Renal cortical epithelial cell (primary cell): ENCODE measurements around the gene S100A10. TPM values are rescaled to one million over a fixed set of nuclear protein-coding genes. Genes with fewer than 3 reads are reported as not detected.
A peak's percentile ranks its signal among the peaks of the same experiment; 100 is the strongest.

Experiments used
- DNase-seq: peaks from one replicate; pipeline ENCODE4 v3.0.0-alpha.2; 2011; ENCODE audit warnings: low read depth
- total RNA-seq: library from RNA; depleted of rRNA; stranded (reverse); fragments of >200 nt; gene quantifications from 2 replicates; pipeline ENCODE4 v1.2.3, GENCODE V29; 2014

Gene S100A10, protein sequence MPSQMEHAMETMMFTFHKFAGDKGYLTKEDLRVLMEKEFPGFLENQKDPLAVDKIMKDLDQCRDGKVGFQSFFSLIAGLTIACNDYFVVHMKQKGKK
- total RNA-seq = 221 and 239 TPM in 2 replicates

DNA sequence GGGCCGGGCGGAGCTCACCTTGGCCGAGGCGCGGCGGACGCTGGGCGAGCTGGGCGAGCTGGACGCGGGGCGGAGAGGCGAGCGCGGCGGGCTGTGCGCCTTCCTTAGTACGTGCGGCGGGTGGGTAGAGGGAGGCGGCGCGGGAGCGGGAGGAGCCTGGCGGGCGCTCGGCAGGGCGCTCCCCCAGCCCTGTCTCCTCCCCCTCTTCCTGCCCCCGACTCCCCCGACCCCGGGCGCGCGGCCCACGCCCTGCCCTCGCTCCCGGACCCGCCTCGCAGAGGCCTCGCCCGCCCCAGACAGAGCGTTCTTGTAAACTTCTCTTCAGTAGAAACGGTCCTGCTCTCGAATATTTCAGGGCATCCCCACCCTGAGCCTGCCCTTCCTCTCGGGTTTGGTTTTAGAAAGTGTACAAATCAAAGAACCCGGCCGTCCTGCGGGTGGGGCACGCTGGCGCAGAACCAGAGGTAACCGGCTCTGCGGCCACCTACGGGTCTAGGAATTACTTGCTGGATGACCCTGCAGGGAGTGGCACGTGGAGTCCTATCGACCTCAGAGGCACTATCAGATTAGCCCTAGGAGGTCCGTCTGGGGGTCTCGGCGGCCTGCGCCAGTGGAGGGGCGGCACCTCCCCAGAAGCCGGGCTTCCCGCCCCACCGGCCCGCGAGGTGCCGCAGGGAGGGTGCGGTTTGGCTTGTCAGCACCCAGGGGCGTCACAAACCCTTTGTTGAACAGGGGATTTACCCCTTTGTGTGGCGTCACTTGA is at the start of gene S100A10:
Gene S100A10 (minus strand): TSS at position 126 of the 763 bp plus-strand sequence. CDS start 7,629 bp downstream, outside the sequence.
- DNase-seq = no peak

DNA sequence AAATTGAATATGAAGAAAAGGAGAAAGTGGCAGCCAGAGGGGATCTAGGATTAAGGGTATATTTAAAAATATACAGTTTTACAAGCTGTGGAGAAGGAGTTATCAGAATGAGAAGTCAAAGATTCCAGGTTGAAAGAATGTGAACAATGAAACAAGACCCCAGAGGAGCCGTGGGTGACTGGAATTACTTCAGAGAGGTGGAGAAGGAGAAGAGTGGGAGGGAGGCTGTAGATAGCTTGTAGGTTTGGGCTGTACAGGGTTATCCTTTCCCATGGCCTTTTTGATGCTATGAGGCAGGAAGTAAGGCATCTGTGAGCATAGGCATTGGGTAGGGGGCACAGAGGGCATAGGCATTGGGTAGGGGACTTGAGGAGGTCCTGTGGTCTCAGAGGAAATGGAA is 48.4 kb upstream of the S100A10 start:
- no peak for DNase-seq

DNA sequence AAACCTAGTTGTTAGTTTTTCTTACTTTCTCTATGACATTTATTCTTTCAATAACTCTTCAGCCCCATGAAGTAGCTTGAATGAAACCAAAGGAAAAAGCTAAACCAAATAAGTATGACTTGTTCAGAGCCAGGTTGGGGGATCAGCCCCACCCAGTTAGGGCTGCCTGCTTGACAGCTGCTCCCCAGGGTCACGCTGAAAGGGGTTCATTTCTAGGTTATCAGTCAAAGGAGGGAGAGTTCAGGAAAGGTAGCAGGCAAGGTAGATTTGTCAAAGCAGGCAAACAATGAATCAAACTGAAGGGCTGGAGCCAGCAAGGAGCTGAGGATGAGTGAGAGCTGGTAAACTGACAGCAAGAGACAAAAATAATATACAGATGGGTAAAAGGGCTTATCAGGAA is 46.2 kb upstream of the S100A10 start:
- DNase-seq = no peak

DNA sequence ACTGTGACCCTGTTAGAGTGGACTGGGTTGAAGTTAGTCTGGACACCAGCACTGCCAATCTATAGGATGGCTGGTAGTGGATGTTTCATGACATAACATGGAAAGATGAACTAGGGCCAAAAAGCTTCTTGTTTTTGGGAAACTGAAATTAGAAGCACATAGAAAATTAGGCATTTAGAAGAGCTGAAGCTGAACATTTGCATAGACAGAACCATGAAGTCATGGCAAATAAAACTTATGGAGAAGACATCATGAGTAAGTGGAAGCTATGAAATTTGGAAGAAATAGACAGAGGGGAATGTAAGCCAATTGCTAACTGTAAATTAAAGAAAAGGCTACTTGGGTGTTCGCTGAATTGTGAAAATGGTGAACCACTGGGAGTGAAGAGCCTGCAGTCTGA is 45.8 kb upstream of the S100A10 start:
- DNase-seq = no peak

DNA sequence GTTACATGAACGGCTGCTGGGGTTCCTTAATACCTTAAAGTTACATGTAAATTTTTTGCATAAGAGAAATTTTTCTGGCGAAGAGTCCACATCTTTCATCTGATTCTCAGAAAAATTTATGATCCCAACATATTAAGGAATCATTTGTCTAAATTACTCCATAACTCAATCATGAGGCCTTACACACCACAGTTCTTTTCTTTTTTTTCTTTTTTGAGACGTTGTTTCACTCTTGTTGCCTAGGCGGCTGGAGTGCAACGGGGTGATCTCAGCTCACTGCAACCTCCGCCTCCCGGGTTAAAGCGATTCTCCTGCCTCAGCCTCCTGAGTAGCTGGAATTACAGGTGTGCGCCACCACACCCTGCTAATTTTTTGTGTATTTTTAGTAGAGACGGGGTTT is 45.2 kb upstream of the S100A10 start:
- no peak for DNase-seq

DNA sequence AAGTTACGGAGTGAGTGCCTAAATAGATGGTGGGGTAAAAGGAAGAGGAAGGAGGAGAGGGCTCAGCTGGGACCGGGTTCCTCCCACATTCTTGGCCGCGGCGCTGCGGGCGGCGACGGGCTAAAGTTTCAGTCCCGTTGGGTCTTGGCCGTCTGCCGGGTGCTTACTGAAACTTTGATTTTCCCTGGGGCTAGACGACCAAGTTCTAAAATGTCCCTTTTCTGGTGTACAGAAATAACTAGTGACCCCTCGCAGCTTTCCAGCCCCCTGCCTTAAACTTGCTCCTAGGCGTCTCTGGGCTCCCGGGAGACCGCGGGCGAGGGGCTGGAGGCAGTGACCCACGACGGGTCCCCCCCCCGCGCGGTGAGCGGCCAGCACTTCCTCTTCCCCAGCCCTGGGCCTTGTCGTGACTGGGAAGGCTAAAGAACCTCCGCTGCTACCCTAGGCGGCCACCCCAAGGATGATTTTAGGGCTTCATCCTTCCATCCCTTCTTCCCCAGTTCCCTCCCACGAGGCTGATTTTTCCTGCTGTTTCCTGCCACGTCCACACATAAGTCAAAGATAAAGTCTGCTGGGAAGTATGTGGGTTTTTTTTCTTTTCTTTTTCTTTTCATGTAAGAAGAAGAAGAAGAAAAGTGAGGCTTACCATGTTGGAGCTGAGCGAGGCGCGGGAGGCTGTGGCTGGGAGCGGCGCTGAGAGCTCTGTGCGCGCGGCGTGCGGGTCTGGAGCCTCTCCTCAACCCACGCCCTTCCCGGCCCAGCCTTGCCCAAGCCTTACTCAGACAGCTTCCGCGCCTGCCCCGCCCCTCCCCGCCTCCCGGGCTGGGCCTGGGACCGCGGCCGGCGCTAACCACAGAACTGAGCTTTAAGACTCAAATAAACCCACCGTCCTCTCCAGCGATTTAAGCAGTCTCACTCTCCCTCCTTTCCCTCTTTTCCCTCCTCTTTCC is 42.9 kb upstream of the S100A10 start, which contains the start of gene S100A11:
Gene S100A11 (minus strand): TSS at position 738 of the 950 bp plus-strand sequence. CDS start 89 bp downstream, at position 649.
- peak; percentile 57 for DNase-seq

DNA sequence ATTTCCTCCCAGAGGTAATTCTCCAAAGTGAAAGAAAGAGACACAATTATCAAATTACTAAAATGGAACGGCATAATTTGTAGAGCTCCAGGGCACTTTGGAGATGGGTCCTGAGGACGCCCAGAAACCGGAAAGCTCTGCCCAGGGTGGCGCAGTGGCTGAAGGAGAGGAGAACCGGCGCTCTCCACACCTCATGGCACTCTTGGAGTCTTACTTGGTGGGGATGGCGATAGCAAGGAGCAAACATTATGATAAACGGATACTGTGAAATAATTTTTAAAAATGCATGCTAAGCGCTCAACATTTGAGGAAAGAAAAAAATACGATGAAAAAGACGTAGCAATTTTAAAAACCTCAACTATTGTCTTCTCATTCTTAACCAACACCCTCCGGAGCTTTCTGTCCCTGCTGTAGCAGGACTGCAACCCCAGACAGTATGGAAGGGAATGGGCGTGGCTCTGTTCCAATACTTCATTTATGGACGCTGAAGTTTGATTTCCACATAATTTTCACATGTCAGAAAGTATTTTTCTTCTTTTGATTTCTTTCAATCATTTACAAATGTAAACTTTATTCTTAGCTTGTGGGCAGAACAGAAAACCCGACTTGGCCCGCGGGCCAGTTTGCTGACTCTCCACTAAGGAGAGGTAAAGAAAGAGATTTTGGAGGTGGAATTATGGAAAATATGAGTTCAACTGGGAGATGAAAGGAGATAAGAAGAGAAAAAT is 42.0 kb upstream of the S100A10 start:
- no peak for DNase-seq

DNA sequence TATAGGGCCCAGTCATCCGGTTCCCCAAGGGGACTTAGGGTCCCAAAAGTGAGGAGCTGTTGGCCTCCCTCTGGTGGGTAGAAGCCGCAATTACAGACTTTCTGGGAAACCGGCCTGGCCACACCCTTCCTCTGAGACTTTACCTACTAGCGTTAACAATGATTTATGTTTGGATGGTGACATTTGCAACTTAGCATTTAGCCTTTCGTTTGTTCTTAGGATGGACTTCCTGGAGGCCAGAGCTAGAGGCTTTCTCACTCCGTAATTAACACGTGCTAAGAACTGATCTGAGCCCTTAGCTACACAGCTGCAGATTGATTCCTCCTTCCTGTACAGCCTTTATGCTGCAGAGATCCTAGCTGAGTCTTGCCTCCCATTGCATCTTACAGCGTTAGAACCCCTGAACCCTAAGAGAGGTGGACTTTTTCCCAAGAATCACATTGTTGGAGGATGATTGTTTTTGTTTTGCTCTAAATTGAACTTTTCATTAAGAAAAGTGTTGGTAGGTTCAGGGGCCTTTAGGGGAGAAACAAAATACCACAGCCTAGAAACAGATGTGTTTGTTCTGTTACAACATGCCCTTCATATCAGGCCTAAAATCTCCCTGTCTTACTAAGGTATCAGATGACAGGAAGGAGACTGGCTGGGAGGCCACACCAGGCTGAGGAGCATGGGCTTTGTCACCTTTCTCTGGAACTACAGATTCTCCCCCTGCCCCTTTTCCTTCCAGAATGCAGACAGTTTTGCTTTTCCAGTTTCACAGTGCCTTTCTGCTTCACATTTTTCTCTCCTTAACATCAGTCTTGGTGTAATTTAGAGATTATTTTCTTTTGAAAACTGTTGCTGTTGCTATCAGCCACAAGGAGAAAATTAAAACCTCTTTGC is 41.2 kb upstream of the S100A10 start:
- peak; percentile 69 for DNase-seq

DNA sequence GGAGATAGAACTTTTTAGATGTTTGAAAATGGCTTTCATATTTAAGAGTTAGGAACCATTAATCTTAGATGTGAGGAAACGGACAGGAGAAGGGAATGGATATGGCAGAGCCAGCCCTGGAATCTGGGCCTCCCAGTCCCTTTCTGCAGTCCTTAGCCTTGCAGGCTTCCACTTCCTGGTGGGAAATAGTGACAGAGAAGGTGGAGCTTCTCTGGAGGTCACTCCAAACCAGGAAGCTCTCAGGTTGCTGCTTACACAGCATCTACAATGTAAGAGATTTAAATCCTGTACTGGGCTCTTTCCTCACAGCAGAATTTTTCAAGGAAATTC is 40.6 kb upstream of the S100A10 start:
- no peak for DNase-seq

DNA sequence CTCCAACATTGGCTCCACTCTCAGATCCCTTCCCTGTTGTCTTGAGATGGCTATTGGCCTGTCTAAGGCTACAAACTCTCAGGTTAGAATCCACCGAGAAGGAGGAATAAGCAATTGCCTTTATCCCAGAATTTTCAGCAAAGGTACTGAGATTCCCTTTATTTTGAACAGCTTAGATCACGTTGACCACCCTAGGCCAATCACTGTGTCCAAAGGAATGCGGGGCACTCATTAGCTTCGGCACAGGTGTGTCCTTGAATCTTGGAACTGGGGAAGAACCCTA is 36.2 kb upstream of the S100A10 start:
- DNase-seq = no peak

DNA sequence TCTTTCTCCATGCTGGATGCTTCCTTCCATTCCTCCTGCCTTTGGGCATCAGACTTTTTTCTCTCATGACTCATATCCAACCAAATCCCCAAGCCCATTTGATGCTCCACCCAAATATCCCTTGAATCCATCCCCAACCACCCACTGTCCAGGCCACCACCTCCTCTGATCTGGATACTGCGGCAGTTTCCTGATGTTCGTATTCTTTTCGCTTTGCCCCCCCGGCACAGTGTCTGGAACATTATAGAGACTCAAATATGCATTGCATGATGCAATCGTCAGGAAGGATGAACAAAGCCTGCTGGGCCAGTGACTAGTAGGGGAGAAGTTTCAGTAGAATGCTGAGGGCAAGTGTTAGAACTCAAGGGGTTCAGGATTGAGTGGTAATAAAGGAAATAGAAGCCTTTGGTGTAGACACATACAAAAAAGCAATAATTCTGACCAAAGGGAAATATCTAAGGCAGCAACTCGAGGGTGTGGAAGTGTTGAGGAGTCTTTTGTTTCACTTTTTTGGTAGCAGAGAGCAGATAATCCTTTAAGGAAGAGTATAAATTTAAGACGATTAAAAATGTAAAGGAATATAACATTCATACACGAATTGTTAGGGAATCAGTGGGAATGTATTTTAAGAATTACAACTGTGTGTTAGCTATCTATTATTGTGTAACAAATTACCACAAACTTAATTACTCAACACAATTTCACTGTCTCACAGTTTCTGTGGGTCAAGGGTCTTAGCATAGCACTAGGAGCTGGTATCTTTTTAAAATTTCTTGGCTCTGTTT is 35.7 kb upstream of the S100A10 start:
- no peak for DNase-seq

DNA sequence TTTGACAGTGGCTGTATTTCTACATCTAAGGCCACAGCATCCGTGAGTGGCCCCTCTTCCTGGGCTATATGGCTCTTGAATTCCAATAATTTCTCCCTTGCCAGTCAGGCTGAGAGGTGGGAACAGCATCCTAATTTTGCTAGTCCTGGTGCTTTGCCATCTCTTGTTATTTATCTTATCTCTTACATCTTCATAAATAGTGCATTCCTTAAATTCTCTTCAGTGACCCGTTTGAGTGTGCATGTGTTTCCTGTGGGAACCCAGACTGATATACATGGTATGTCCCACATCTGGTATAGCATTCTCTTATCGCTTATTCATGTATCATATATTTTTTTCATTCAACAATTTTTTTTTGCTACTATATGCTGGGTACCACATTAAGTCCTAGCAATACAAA is 33.2 kb upstream of the S100A10 start:
- DNase-seq = no peak

DNA sequence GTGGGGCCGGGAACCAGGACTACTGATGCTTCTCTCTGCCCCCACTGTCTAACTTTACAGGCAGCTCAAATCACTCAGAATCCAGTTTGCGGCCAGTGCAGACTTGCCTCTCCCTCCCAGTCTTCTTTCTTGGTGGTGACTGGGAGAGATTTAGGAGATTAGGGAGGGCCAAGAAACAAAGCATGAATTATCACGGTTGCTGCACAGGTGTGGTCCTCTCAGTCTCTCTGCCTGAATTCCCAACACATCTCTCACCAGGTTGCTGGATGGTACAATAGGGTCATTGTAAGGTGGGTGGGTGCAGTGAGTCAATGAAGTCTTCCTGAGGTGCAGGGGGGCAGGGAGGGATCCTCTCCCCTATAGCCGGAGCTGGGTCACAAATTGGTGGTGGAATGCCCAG is 30.6 kb upstream of the S100A10 start:
- no peak for DNase-seq

DNA sequence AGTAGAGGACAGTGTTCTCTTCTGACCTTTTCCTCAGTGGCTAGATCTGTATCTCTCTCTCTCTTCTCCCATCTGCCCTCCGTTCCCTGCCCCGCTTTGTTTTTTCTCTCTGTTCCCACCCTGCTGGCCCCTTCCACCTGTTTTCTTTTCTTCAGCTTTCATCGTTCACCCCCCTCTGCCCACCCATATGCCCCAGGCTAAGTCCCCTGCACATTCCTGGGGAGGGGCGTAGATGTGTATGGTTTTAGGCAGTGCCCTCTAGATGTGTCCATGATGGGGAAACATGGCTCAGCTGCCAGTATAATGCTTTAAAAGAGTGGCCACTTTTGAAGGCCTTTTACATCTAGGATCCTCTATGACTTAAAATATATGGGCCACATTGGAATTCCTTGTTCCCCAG is 29.6 kb upstream of the S100A10 start:
- no peak for DNase-seq

DNA sequence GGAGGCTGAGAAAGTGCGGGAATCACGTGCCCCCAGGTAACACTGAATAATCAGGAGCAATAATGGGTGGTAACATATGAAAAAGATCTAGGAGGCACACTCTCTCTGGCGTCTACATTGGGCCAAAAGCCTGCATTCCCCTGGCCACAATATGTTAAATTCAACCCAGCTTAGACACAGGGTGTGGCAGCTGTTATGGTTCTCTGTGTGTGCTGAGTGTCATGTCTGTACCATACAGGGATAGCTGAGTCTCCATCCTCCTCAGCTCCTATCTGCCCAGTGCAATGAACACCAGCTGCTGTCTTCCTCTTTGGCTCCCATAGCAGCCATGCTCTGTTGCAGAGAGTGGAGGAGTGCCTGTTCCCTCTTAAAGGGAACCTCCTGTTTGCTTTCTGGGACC is 28.8 kb upstream of the S100A10 start:
- DNase-seq = no peak

DNA sequence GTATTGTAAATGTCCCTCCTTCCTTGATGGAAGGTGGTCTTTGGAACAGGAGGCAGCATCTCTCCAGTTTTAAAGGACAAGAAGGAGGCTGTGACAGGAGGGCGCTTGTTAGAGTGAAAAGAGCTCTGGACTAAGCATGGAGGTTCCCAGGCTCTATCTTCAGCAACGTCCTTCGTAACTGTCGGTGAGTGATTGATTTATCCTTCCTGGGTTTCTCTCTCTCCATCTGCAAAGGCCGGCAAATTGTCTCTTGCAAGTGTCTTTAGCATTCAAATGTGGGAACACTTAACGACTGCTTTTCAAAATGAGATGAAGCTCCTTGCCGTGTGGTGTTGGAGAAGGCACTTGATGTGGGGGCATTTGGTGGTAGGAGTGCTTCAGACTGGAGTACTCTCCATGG is 27.9 kb upstream of the S100A10 start:
- DNase-seq = no peak

DNA sequence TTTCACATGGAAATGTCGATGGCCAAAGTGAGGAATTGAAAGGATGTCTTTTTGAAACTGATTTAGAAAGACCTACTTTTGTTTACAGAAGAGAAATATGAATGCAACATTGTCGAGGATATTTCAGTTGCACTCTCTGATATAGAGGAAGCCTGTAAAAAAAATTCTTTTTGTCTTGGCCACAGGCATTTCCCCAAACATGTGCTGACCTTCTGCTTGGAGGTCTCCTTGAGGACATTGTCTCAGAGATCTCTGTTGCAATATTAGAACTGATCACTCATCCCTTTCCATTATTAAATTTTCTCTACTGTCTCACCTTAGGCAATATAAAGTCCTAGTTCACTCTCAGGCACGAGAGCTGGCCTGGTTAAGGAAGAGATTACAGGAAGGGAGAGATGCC is 27.2 kb upstream of the S100A10 start:
- DNase-seq = no peak

DNA sequence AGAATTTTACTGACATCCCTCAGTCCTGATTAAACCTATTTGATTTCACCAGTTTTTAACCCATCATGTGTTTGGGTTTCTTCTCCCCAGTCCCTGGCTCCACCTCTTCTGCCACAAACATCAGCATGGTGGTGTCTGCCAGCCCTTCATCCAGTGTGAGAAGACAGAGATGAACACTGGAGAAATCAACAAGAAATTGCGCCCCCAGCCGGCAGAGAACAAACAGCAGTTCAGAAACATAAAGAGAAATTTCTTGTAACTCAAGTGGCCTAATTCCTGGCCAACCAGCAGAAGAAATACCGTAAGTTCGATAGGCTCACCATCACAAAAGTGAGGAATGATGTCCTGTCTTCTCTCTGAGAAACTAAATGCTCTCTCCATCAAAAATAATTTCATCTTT is 24.9 kb upstream of the S100A10 start:
- DNase-seq = no peak

DNA sequence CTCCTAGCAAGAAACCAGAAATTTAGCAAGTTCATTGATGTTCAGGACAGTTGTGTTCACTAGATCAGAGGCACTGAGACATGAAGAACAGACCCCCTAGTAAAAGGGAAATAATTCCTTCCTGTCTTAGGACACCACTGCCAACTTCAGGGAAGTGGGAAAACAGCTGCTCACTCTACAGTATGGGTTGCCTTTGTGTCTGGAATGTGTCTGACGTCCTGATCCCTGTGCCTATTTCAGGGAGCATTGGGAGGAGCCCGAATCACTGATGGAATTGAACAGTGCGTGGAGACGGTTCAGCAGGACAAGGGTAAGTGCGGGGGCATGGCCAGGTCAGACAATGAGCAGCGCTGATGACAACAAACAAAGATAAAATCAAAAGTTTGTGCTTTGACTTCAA is 22.1 kb upstream of the S100A10 start:
- no peak for DNase-seq

DNA sequence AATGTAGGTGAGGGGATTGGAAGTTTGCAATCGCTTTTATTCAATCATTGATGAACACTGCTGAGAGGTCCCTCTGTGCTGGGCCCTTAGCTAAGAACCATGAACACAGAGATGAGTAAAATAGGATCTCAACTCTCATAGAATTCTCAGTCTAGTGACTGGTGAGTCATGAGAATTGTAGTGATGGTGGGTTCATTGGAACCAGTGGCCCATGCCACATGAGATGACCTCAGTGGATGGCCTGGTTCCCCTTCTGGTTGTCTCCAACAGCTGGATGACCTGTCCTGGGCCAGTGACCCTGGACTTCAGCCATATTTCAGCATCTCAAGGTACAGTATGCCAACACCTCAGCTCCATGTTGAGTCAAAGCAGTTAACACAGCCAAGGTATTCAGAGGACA is 21.3 kb upstream of the S100A10 start:
- DNase-seq = no peak
